A549 (cell line): ENCODE data around the gene HIVEP1.

Source experiments
- CTCF ChIP-seq: fragments of >200 bp; sonication (Bioruptor Twin); formaldehyde crosslinking; IDR thresholded peaks from 3 replicates; pipeline ENCODE4 v1.5.1; 2016
- POLR2A ChIP-seq: IDR thresholded peaks from 2 replicates; pipeline ENCODE4 v1.6.1; 2012; ENCODE audit warnings: mild to moderate bottlenecking, low read length

GRCh38 chr6:12173661-12174060 lies 161.5 kb downstream of the HIVEP1 start:
- TF ChIP-seq POLR2A (no peak), CTCF (no peak)
